ENCODE results near the gene SHANK3. TPM values are rescaled to one million over a fixed set of nuclear protein-coding genes. Genes with fewer than 3 reads are reported as not detected.
"Not testable (repeated sequence)": the region's sequence is repeated elsewhere in the genome, so short reads cannot be mapped to it uniquely, and the experiment has no call there.

Gene SHANK3
- 10 to 100 TPM; 11.9 to 26.9 (median 19.6) TPM for polyA plus RNA-seq (ENCODE audit: insufficient read length in 4 of 4)

DNA sequence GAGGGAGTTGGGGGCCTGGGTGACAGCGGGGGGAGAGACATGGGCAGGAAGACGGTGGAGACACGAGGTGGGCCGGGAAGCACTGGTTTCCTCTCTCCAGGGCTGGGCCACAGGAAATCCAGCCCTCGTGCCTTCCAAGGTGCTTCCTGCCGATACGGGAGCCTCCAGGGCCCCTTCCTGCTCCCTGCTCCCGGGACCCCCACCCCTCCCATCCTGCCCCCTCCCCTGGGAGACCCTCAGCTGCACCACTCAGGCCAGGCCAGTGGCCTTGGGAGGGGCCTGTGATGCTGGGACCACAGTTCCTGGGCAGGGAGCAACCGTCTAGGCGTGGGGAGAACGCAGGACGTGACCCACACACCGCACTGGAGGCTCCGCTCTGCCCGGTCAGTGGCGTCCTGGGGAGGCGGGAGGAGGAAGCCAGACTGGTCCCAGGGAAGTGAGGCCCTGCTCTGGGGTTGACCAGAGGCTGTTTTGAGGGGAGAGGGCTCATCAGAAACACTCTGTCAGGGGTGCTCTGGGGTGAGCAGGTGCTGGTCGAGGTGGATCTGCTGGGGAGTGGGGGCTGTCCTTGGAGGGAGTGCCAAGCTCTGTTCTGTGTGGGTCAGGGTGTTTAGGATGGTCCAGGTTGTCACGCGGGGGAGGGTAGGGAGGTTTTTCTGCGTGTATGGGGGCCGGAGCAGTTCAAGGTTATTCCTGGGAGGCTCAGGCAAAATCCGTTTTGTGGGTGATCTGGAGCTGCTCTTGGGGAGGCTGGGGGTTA, at the start of gene SHANK3:
Gene SHANK3, plus strand, starts transcription at position 353 of the 760 bp plus-strand sequence.
- no peak for DNase-seq (ENCODE audit: low read depth in 4 of 4, low spot score in 2 of 4)

DNA sequence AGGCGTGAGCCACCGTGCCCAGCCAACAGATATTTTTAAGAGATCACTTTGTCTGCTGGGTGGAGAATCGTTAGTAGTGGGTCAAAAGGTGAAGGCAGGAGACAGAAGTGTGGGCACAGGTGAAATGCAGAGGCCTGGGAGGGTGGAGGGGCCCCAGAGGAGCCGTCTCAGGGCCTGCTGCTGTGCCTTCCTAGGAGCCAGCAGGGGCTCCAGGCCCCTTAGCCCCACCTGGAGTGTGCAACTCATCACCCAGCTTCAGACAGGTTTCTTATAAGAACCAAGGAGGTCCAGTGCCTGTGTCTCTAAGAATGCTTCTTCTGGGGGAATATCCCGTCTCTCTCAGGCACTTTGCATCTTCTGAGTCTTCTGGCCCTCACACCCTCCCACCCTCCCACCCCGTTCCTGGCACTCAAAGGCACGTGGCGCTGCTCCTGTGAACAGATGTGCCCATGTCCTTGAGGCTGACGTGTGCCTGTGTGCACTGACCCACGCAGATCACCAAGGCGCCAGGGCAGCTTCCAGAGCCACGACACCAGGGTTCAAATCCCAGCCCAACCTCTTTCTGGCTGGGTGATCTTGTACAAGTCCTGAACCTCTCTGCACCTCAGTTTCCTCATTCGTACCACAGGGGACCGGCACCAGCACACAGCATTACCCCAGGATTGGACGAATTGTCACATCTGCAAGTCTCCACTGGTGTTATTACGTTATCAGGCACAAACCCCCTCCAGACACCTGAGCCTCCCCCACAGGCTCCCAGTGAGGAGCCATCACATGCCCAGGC, 48.1 kb upstream of the SHANK3 start:
- no peak for DNase-seq (ENCODE audit: low read depth in 4 of 4, low spot score in 2 of 4)

DNA sequence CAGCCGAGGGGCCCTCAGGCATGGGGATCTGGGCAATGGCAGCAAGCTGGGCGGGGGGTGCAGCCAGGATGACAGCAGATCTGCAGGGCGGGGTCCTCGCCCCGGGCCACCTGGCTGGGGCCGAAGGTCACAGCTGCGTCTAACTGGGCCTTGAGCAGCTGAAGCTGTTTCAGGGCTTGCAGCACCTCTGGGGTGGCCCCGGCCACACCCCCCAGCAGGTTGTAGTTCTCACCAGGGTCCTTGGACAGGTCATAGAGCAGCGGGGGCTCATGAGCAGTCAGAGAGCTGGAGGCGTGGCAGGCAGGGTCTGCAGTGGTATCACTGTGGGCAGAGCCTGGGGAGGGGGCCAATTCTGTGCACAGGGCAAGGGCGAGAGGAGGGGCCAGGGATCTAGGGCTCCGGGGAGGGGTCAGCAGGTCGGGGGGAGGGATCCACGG, 47.5 kb upstream of the SHANK3 start:
- no peak for DNase-seq (ENCODE audit: low read depth in 4 of 4, low spot score in 2 of 4)

DNA sequence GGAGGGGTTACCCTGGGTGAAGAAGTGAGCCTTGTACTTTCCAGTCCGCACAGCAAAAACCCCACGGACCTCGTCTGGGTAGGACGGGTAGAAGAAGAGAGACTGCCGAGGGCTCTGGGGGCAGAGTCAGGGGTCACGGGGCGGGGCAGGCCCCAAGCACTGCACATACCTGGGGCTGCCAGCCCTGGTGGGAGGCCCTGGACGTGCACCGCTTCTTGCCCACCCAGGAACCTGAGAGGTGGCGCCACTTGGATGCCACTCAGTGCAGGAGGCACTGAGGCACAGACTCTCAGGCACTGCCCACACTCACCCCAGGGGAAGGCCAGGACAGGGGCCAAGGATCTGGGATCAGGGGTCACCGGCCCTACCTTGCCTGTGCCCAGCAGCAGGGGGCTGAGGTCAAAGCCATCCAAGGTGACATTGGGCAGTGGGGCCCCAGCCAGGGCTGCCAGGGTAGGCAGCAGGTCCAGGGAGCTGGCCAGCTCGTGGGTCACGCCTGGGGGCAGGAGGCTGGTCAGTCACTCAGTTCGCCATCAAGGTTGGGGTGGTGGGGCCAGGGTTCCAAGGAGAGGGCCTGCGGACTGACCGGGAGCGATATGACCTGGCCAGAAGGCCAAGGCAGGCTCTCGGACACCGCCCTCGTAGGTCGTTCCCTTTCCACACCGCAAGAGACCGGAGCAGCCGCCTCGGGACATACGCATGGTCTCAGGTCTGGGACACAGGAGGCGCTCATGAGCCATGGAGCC, 46.9 kb upstream of the SHANK3 start:
- no peak for DNase-seq (ENCODE audit: low read depth in 4 of 4, low spot score in 2 of 4)

DNA sequence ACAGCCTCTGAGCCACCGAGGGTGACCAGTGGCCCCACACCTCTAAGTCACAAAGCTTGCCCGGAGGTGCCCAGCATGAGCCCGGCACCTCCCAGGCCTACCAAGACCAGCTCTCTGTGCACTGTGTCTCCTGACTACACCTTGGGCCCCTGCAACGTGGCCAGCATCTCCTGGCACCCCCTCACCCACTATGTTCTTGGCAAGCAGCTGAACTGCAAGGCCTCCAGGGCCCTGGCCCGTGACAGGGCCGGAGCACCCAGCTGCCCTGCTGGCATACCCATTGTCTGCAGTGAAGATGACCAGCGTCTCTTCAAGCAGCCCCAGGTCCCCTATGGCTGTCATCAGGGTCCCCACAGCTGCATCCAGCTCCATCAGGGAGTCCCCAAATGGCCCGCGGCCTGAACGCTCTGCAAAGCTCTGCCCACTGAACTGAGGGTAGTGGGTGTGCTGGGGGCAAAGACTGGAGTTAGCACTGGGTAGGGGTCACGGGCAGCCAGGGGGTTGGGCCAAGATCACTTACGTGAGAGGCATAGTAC, 46.2 kb upstream of the SHANK3 start:
- no peak for DNase-seq (ENCODE audit: low read depth in 4 of 4, low spot score in 2 of 4)

DNA sequence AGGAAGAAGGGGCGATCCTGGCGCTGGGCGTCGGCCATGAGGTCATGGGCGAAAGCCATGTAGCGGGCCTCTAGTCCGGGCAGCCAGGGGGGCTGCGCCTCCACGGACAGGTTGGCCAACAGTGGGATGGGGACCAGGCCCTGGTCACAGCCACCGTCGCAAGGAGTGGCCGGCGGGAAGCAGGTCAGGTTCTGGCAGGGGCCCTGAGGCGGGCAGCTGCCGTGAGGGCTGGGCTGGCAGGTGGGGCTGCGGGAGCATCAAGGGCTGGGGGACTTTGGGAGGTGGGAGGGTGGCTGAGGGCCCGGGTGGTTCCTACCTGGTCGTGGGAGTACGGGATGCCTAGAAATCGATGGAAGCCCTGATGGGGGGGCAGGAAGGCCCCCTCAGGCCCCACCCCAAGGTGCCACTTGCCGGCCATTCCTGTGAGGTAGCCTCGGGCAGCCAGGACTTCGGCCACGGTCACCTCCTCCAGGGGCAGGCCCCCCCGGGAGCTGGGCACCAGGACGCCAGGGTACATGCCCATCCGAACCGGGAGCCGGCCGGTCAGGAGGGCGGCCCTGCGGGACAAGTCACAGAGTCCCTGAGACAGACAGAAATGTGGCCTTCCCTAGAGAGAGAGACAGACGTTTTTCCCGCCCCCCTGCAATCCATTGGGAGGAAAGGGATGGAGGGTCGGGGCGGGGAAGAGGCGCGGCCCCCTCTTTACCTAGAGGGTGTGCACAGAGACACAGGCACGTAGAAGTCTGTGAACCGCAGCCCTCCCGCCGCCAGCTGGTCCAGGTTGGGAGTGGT, 45.6 kb upstream of the SHANK3 start:
- DNase-seq (ENCODE audit: low read depth in 4 of 4, low spot score in 2 of 4) = no peak

DNA sequence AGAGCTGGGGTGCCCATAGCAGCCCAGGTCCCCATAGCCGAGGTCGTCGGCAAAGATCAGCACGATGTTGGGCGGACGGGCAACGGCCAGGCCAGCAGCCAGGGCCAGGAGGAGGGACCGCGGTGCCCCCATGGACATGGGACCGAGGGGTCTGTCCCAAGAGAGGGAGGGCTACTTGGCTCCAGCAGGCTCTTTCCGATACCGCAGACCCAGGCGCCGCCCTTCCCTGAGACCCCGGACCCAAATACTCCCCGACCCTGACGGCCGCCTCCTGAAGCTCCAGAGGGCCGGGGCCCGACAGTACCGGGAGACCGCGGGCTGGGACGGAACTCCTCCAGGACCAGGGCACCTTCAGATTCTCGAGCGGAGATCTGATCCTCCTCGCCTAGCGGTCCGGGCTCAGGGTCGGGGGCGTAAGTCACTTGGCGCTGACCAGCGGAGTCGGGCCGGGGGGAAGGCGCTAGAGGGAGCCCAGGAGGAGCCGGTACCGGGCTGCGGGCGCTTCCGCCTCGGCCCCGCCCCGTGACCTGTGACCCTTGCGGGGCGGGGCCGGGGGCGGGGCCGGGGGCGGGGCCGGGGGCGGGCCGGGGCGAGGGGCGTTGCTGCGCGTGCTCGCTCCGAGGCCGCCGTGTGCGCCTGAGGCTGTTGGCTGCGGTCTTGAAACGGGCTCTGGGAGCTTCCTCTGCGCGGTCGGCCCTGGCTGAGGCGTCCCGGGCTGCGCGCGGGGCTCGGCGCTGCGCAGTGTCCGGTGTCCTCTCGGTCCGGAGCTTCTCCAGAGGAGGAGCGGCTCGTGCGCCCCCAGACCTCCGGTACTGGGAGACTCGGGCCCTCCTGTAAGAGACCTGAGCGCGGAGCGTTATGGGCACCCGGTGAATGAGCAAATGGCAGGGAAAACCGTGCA, 44.7 kb upstream of the SHANK3 start, which contains the start of gene ARSA:
Gene ARSA, minus strand, starts transcription at position 511 of the 901 bp plus-strand sequence. Its CDS starts 373 bp downstream, at position 138.
- peak in 2 of 4 donors; percentile 55 to 56 for DNase-seq (ENCODE audit: low read depth in 4 of 4, low spot score in 2 of 4)

DNA sequence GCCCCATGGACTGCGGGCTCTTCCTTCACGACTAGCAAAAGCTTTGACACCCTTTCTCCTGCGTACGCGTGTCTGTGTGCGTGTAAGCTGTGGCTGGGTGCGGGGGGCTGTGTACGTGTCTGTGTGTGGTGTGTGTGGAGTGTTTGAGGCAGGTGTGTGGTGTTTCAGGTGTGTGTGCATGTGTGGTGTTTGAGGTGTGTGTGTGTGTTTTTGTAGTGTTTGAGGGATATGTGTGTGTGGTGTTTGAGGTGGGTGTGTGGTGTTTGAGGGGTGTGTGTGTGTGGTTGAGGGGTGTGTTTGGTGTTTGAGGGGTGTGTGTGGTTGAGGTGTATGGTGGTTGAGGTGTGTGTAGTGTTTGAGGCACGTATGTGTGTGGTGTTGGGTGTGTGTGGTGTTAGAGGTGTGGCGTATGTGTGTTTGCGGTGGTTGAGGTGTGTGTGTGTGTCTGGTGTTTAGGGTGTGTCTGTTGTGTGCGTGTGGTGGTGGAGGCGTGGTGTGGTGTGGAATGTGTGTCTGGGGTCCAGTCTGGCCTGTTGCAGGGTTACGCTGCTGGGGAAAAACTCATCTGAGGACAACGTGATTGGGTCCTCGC, 44.0 kb upstream of the SHANK3 start:
- DNase-seq (ENCODE audit: low read depth in 4 of 4, low spot score in 2 of 4) = no peak

DNA sequence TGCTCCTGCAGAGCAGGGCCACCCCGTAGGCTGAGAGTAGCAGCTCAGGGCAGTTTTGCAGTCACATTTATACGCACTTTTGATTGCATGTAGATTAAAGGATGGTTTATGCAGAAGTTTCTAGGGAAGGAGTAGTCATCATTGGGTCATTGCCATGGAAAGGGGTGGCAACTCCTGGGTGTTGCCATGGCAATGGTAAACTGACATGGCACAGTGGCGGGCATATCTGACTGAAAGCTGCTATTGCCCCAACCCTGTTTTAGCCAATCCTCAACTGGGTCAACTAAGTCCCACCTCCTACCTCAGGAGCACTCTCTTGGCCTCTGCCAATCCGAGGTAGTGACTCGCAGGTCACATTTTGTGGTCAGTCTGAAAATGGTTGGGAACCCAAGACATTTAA, 42.2 kb upstream of the SHANK3 start:
- no peak for DNase-seq (ENCODE audit: low read depth in 4 of 4, low spot score in 2 of 4)

DNA sequence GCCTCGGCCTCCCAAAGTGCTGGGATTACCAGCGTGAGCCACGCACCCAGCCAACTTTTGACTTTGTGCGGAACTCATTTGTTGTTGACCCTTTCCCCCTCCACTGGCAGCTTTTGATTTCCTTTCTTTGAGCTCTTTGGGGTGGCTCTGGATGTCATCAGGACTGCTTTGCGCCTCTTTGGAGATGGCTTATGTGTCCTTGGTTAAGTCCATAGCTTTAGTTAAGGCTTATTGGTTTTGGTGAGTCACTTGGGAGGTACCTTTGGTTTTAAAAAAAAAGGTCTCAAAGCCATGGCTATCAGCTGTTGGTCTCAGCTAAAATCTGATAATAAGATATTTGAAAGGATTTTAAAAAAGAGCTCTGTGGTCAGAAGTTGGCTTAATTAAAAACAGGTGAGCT, 39.5 kb upstream of the SHANK3 start:
- no peak for DNase-seq (ENCODE audit: low read depth in 4 of 4, low spot score in 2 of 4)

DNA sequence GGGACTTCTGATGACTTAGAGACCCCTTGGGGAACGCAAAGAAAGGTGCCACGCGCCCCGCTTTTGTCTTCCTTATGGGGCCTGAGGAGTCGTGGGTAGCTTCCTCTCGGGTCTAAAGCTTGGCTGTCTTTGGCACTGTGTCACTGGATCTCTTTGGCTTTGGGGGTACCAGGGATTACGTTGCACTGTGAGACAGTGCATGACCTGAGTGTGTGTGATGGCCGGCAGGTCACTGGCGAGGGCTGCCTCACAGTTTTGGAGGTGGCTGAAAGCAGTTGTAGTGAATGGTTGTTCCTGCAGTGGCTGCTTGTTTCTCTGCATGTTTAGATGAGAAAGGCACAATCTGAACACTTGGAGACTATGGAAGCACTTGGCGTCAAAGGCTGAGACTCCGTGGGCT, 38.9 kb upstream of the SHANK3 start:
- DNase-seq (ENCODE audit: low read depth in 4 of 4, low spot score in 2 of 4) = no peak

DNA sequence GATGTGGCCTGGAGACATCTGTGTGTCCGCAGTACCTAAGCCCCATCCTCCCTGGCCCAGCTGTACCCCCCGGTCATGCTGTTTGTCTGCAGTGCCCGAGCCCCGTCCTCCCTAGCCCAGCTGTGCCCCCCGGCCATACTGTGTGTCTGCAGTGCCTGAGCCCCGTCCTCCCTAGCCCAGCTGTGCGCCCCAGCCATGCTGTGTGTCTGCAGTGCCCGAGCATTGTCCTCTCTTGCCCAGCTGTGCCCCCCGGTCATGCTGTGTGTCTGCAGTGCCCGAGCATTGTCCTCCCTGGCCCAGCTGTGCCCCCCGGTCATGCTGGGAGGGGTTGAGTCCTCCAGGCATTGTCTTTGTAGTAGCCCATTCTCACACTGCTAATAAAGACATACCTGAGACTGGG, 37.0 kb upstream of the SHANK3 start:
- no peak for DNase-seq (ENCODE audit: low read depth in 4 of 4, low spot score in 2 of 4)

DNA sequence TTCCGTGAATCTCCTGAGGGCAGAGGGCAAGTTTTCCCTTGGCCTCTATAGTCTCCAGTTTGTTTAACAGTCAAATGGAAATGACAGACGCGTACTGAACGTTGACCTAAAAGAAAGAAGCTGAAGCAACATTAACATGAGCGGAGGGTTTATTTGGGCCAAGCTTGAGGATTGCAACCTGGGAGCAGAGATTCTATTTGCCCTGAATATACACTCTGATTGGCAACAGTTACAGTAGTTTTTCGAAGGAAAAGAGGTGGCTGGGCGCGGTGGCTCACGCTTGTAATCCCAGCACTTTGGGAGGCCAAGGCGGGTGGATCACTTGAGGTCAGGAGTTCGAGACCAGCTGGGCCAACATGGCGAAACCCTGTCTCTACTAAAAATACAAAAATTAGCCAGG, 32.3 kb upstream of the SHANK3 start:
- not testable (repeated sequence) for DNase-seq (ENCODE audit: low read depth in 4 of 4, low spot score in 2 of 4)

DNA sequence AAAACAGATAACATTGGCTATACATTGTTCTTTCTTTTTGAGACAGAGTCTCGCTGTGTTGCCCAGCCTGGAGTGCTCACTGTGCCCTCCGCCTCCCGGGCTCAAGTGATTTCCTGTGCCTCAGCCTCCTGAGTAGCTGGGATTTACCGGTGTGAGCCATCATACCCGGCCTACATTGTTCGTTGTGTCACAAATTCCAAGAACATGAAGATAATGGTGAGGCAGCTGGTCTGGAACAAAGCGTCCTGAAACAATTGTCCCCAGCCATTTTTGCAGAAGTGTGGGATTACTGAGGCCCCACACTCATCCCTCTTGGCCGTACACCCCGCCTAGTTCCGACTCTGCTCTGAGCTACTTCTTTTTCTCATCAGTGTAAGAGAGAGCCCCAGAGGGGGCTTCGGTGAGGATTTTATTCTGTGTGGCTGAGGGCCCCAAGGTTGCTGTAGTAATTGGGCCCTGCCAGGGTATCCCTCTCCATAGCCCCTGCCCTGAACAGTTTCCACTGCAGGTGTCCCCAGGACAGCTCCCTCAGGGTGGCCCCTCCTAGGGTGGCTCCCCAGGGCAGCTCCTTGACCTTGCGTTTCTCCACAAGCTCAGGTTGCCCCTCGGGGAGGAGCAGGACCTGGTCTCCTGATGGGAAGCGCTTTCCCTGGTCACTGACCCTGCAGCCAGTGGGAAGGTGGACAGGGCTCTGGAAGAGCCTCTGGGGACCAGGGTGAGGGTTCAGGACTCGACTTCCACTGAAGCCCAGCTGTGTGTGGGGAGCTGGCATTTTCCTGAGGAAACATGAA, 31.6 kb upstream of the SHANK3 start:
- DNase-seq (ENCODE audit: low read depth in 4 of 4, low spot score in 2 of 4) = no peak

DNA sequence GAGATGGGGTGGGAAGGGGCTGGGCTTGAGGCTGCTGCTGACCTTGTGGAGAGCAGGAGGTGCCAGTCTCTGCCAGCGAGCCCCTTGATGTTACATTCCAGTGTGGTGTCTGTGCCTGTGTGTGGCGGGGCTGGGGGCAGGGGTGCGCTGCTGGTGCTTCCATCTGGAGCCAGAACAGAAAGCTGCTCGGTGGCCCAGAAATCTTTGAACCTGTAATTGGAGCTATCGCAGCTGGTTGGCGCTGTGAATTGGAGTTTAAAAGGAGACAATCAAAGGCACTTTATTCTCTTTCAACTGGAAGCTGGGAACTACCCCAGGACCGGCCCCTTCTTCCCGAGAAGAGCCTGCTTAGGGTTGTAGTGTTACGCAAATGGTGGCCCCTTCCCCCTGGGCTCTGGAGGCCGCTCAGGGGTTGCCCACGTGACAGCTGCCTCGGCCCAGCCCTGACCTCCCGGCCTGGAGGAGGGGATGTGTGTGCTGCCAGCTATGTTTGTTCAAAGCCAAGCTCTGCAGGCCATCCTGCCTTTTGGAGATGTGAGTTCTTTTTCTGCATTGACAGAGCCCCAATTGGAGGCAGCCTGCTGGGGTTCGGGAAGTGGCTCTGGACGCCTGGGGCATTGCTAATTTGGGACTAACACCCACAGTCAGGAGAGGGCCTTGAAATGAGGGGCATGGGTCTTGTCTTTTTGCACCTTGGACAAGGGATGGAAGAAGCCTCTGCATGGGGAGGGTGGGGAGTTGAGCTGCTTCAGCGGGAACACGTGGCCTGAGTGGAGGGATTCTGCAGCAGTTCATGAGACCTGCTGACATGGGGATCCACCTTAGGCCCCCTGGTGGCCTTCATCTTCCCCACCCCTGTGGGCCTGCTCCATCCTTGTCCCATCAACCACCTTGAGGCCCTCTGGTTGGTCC, 30.7 kb upstream of the SHANK3 start:
- no peak for DNase-seq (ENCODE audit: low read depth in 4 of 4, low spot score in 2 of 4)

DNA sequence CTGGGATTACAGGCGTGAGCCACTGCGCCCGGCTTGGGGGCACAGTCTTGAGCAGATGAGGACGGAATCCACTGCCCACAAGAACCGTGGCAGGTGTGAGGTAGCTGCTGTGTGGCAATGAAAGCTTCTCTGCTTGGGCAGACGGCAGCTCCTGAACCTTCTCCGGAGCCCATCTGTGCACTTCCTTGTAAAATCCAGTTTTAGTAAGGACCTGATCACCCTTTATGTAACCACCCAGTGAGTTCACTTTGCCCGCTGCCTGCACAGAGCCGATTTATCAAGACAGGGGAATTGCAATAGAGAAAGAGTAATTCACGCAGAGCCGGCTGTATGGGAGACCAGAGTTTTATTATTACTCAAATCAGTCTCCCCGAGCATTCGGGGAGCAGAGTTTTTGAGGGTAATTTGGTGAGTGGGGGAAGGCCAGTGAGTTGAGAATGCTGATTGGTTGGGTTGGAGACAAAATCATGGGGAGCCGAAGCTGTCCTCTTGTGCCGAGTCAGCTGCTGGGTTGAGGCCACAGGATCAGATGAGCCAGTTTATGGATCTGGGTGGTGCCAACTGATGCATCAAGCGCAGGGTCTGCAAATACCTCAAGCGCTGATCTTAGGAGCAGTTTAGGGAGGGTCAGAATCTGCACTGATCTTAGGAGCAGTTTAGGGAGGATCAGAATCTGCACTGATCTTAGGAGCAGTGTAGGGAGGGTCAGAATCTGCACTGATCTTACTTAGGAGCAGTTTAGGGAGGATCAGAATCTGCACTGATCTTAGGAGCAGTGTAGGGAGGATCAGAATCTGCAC, 29.4 kb upstream of the SHANK3 start:
- DNase-seq (ENCODE audit: low read depth in 4 of 4, low spot score in 2 of 4) = not testable (repeated sequence)
